Peyer's patch (tissue), 4 donors: Measurements from ENCODE around the gene IL1RL2. TPM values are rescaled to one million over a fixed set of nuclear protein-coding genes. Genes with fewer than 3 reads are reported as not detected.

Experiments
- DNase-seq, 3 donors: peaks; one replicate each; pipeline ENCODE4 v3.0.0-alpha.2; 2017 to 2019
- H3K27ac ChIP-seq, 4 donors: fragments of 200-600 bp; sonication (generic); one replicate each; pipeline ENCODE4 v1.5.1; 2016 to 2019
- H3K27me3 ChIP-seq, 2 donors: fragments of 200-600 bp; sonication (generic); one replicate each; pipeline ENCODE4 v1.5.1; 2019
- H3K36me3 ChIP-seq, 3 donors: fragments of 200-600 bp; sonication (generic); one replicate each; pipeline ENCODE4 v1.5.1; 2016 to 2019
- H3K4me1 ChIP-seq, 4 donors: fragments of 200-600 bp; sonication (generic); one replicate each; pipeline ENCODE4 v1.5.1; 2016 to 2019
- H3K4me3 ChIP-seq, 4 donors: fragments of 200-600 bp; sonication (generic); 1 replicate in 3 of 4; 2 replicates in 1 of 4; pipeline ENCODE4 v1.5.1; 2016 to 2019; ENCODE audit warnings: mild to moderate bottlenecking in 1 of 4
- H3K9me3 ChIP-seq, 4 donors: fragments of 200-600 bp; sonication (generic); one replicate each; pipeline ENCODE4 v1.5.1; 2016 to 2019; ENCODE audit warnings: mild to moderate bottlenecking in 1 of 4
- CTCF ChIP-seq, 6 experiments: fragments of 450-650 bp in 4 of 6; fragments of 200-600 bp in 2 of 6; sonication (generic) in 1 of 6; IDR thresholded peaks; one replicate each; pipeline ENCODE4 v1.5.1; 2017 to 2019; ENCODE audit warnings: antibody characterized with exemption in 6 of 6, mild to moderate bottlenecking in 3 of 6, moderate library complexity in 1 of 6
- POLR2A ChIP-seq, 2 donors: fragments of 450-650 bp; IDR thresholded peaks; one replicate each; pipeline ENCODE4 v1.5.1; 2017; ENCODE audit warnings: antibody characterized with exemption in 2 of 2, mild to moderate bottlenecking in 2 of 2, moderate library complexity in 2 of 2
- total RNA-seq, 4 donors: library from RNA; depleted of rRNA; stranded (reverse); fragments of >200 nt; gene quantifications; one replicate each; pipeline ENCODE4 v1.1.0, GENCODE V29; 2016

The IL1RL2 gene
- total RNA-seq, 4 donors from 2014 or later = 0.57 to 2.5 TPM; not detected in 2

- Histone ChIP-seq H3K9me3 (no peaks in the 10 kb centered on the region), H3K36me3 (no peaks in the 10 kb centered on the region), H3K4me3 (no peak overlapping the region), H3K27me3 (no peaks in the 10 kb centered on the region), H3K27ac (no peak overlapping the region), H3K4me1 (peaks cover 0 to 16% (median 8%) of the 10 kb centered on the region in 4 donors)
- TF ChIP-seq POLR2A (IDR thresholded peaks at IDR 0.05) (no peak), CTCF (IDR thresholded peaks at IDR 0.05) (no peak)
- no peak for DNase-seq
Observed at GRCh38 chr2:102224824-102225739, 38.3 kb downstream of the IL1RL2 start.

GRCh38 chr2:102226171-102226570 is 39.3 kb downstream of the IL1RL2 start:
- Histone ChIP-seq H3K36me3 (no peaks in the 10 kb centered on the region), H3K9me3 (no peaks in the 10 kb centered on the region), H3K4me1 (peaks cover 0 to 16% (median 8%) of the 10 kb centered on the region in 4 donors), H3K27me3 (no peaks in the 10 kb centered on the region), H3K4me3 (no peak overlapping the region), H3K27ac (peak overlapping the region in 3 of 4 donors; percentile 76 to 89 (median 87))
- DNase-seq = no peak
- no peak for TF ChIP-seq CTCF (IDR thresholded peaks at IDR 0.05)
- TF ChIP-seq POLR2A (IDR thresholded peaks at IDR 0.05) = no peak

GRCh38 chr2:102226612-102227391 is 40.0 kb downstream of the IL1RL2 start:
- Histone ChIP-seq H3K9me3 (no peaks in the 10 kb centered on the region), H3K27ac (peak overlapping the region; percentile 53 to 89 (median 82)), H3K4me3 (no peak overlapping the region), H3K4me1 (peaks cover 0 to 16% (median 8%) of the 10 kb centered on the region in 4 donors), H3K27me3 (no peaks in the 10 kb centered on the region), H3K36me3 (no peaks in the 10 kb centered on the region)
- no peak for DNase-seq
- no peak for TF ChIP-seq POLR2A (IDR thresholded peaks at IDR 0.05)
- TF ChIP-seq CTCF (IDR thresholded peaks at IDR 0.05) = no peak

GRCh38 chr2:102229141-102229769 is 42.4 kb downstream of the IL1RL2 start:
- peaks cover 0 to 16% (median 8%) of the 10 kb centered on the region in 4 donors for H3K4me1 ChIP-seq
- no peaks in the 10 kb centered on the region for H3K9me3 ChIP-seq
- H3K27me3 ChIP-seq = no peaks in the 10 kb centered on the region
- no peaks in the 10 kb centered on the region for H3K36me3 ChIP-seq
- DNase-seq = no peak
- peak overlapping the region in 1 of 4 donors; percentile 12 for H3K27ac ChIP-seq
- H3K4me3 ChIP-seq = no peak overlapping the region
- no peak for TF ChIP-seq POLR2A (IDR thresholded peaks at IDR 0.05)
- no peak for TF ChIP-seq CTCF (IDR thresholded peaks at IDR 0.05)

- peak overlapping the region in 1 of 4 donors; percentile 41 for H3K27ac ChIP-seq
- no peaks in the 10 kb centered on the region for H3K36me3 ChIP-seq
- DNase-seq = no peak
Observed at GRCh38 chr2:102230410-102230909, 43.6 kb downstream of the IL1RL2 start.

More at GRCh38 chr2:102230410-102230909, 43.6 kb downstream of the IL1RL2 start:
- H3K4me1 ChIP-seq = peaks cover 0 to 16% (median 8%) of the 10 kb centered on the region in 4 donors
- TF ChIP-seq CTCF (IDR thresholded peaks at IDR 0.05) = no peak
- TF ChIP-seq POLR2A (IDR thresholded peaks at IDR 0.05) = no peak
- no peaks in the 10 kb centered on the region for H3K27me3 ChIP-seq
- no peaks in the 10 kb centered on the region for H3K9me3 ChIP-seq
- H3K4me3 ChIP-seq = no peak overlapping the region
